Calu3 (cell line): ENCODE results near the gene UBE2E3. TPM values are rescaled to one million over a fixed set of nuclear protein-coding genes. Genes with fewer than 3 reads are reported as not detected.

Experiments
- BruUV-seq: library from RNA; stranded (reverse); fragments of 400-500 nt; replicated peaks from 2 replicates; lab custom pipeline; 2021; lab: Mats Ljungman, UMichigan
- CTCF ChIA-PET: fragments of 300-600 bp; sonication (Branson Sonifier 250); formaldehyde crosslinking; loops from one replicate; lab custom pipeline; 2022; ENCODE audit warnings: antibody characterized with exemption; lab: Charles Lee
- DNase-seq: peaks from one replicate; pipeline ENCODE4 v3.0.0; 2022
- H3K27ac Mint-ChIP-seq: one replicate; pipeline ENCODE4 v1.8.0; 2022; ENCODE audit warnings: mixed read lengths; ENCODE audit not compliant: unreplicated experiment
- H3K27me3 Mint-ChIP-seq: one replicate; pipeline ENCODE4 v1.8.0; 2022; ENCODE audit warnings: mixed read lengths; ENCODE audit not compliant: unreplicated experiment
- H3K36me3 Mint-ChIP-seq: one replicate; pipeline ENCODE4 v1.8.0; 2022; ENCODE audit warnings: mild to moderate bottlenecking, moderate library complexity, mixed read lengths; ENCODE audit not compliant: insufficient read depth, unreplicated experiment
- H3K4me1 Mint-ChIP-seq: one replicate; pipeline ENCODE4 v1.8.0; 2022; ENCODE audit warnings: mild to moderate bottlenecking, low read depth, mixed read lengths; ENCODE audit not compliant: unreplicated experiment
- H3K4me3 Mint-ChIP-seq: one replicate; pipeline ENCODE4 v1.8.0; 2022; ENCODE audit warnings: mild to moderate bottlenecking, low read depth, moderate library complexity, mixed read lengths; ENCODE audit not compliant: unreplicated experiment
- H3K9me3 Mint-ChIP-seq: one replicate; pipeline ENCODE4 v1.8.0; 2022; ENCODE audit warnings: low read depth, mixed read lengths; ENCODE audit not compliant: unreplicated experiment
- intact Hi-C: fragments of 100-400 bp; cut with micrococcal nuclease; formaldehyde crosslinking; loops from one replicate; pipeline ENCODE4 v1.10.0; 2022; ENCODE audit not compliant: unreplicated experiment
- total RNA-seq: library from RNA; stranded (reverse); gene quantifications from 2 replicates; pipeline ENCODE4 v1.2.3, GENCODE V29; 2022
- TF ChIP-seq, protein P1 (sequence below): fragments of 200-600 bp; IDR thresholded peaks from one replicate; pipeline ENCODE4 v1.8.0; 2022; ENCODE audit warnings: antibody characterized with exemption; ENCODE audit not compliant: unreplicated experiment

The UBE2E3 gene
- total RNA-seq, 1 experiment from 2014 or later, result 64.3 TPM

DNA sequence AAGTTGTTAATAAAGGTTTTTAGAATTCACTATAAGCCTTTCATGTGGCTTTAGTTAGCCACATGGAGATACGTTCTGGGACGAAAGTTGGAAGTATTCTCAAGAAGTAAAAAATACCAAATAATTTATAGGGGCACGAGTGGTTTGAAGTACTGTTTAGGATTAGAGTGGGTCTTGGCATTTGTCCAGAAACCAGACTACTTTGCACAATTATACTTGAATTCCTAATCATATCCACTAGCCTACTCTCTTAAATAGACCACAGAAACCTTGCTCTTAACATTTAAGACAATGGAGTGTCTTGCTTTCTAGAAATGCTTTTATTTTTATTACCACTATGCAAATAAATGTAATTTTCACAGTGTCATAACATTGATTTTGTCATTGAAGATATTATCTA is 44.6 kb downstream of the UBE2E3 start:
- CTCF ChIA-PET, result no interaction called here
- BruUV-seq, result no TSS peak
- no peak overlapping the region for H3K27ac Mint-ChIP-seq
- no peak overlapping the region for H3K4me3 Mint-ChIP-seq
- peaks cover 10% of the 10 kb centered on the region for H3K4me1 Mint-ChIP-seq
- intact Hi-C loops, result no loop called here
- no peaks in the 10 kb centered on the region for H3K36me3 Mint-ChIP-seq
- no peak for DNase-seq
- TF ChIP-seq, protein P1, sequence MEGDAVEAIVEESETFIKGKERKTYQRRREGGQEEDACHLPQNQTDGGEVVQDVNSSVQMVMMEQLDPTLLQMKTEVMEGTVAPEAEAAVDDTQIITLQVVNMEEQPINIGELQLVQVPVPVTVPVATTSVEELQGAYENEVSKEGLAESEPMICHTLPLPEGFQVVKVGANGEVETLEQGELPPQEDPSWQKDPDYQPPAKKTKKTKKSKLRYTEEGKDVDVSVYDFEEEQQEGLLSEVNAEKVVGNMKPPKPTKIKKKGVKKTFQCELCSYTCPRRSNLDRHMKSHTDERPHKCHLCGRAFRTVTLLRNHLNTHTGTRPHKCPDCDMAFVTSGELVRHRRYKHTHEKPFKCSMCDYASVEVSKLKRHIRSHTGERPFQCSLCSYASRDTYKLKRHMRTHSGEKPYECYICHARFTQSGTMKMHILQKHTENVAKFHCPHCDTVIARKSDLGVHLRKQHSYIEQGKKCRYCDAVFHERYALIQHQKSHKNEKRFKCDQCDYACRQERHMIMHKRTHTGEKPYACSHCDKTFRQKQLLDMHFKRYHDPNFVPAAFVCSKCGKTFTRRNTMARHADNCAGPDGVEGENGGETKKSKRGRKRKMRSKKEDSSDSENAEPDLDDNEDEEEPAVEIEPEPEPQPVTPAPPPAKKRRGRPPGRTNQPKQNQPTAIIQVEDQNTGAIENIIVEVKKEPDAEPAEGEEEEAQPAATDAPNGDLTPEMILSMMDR, result no peak
- H3K9me3 Mint-ChIP-seq, result no peaks in the 10 kb centered on the region
- H3K27me3 Mint-ChIP-seq, result no peaks in the 10 kb centered on the region

- BruUV-seq, result no TSS peak
- Mint-ChIP-seq H3K27ac (no peak overlapping the region), H3K4me3 (no peak overlapping the region), H3K9me3 (peaks cover 3% of the 10 kb centered on the region), H3K27me3 (no peaks in the 10 kb centered on the region), H3K4me1 (no peaks in the 10 kb centered on the region), H3K36me3 (no peaks in the 10 kb centered on the region)
- TF ChIP-seq, protein P1, result no peak
- CTCF ChIA-PET, result no interaction called here
- intact Hi-C loops, result no loop called here
- no peak for DNase-seq
Measured at GRCh38 chr2:181036445-181036844, 56.0 kb downstream of the UBE2E3 start.

DNA sequence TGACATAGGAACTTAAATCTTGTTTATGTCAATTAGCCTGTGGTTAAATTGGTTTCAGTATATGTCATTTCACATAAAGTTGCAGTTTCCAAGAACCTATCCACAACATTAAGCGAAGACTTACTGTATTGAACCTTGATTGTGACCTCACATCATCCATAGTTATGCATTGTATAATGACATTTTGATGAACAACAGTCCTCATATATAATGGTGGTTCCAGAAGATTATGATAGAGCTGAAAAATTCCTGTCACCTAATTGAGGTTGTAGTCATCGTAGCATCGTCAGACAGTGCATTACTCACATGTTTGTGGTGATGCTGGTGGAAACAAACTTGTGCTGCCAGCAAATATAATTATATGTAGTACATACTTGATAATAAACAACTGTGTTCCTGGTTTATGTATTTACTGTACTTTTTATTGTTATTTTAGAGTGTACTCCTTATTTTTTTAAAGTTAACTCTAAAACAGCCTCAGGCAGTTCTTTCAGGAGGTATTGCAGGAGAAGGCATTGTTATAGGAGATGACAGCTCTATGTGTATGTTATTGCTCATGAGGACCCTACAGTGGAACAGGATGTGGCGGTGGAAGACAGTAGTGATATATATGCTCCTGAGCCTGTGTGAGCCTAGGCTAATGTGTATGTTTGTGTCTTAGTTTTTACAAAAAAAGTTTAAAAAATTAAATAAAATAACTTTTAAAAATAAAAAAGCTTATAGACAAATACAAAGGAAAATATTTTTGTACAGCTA is 56.6 kb downstream of the UBE2E3 start:
- no peaks in the 10 kb centered on the region for H3K4me1 Mint-ChIP-seq
- H3K27me3 Mint-ChIP-seq, result no peaks in the 10 kb centered on the region
- no peak overlapping the region for H3K4me3 Mint-ChIP-seq
- TF ChIP-seq, protein P1, result no peak
- no TSS peak for BruUV-seq
- no peaks in the 10 kb centered on the region for H3K9me3 Mint-ChIP-seq
- no peak overlapping the region for H3K27ac Mint-ChIP-seq
- CTCF ChIA-PET, result no interaction called here
- intact Hi-C loops, result no loop called here
- DNase-seq, result no peak
- H3K36me3 Mint-ChIP-seq, result no peaks in the 10 kb centered on the region

GRCh38 chr2:181037922-181038321 is 57.5 kb downstream of the UBE2E3 start:
- BruUV-seq, result no TSS peak
- no peaks in the 10 kb centered on the region for H3K36me3 Mint-ChIP-seq
- TF ChIP-seq, protein P1, result no peak
- no peaks in the 10 kb centered on the region for H3K27me3 Mint-ChIP-seq
- no peak for DNase-seq
- peak overlapping the region; percentile 33 for H3K27ac Mint-ChIP-seq
- H3K4me1 Mint-ChIP-seq, result no peaks in the 10 kb centered on the region
- H3K9me3 Mint-ChIP-seq, result no peaks in the 10 kb centered on the region
- intact Hi-C loops, result no loop called here
- CTCF ChIA-PET, result no interaction called here
- no peak overlapping the region for H3K4me3 Mint-ChIP-seq
